HepG2 (cell line): ENCODE results near the gene KRT73. TPM values are rescaled to one million over a fixed set of nuclear protein-coding genes. Genes with fewer than 3 reads are reported as not detected.

Experiments used
- ATAC-seq: fragments of 200-7000 bp; cut with Tn5 transposase; 3 replicates; pipeline ENCODE4 v1.9.1; 2020; ENCODE audit warnings: mild to moderate bottlenecking, moderate library complexity
- BruUV-seq: library from RNA; stranded (reverse); fragments of 400-500 nt; replicated peaks from 2 replicates; lab custom pipeline; 2021; lab: Mats Ljungman, UMichigan
- CTCF ChIA-PET: fragments of 300-600 bp; formaldehyde crosslinking; extraction: SDS; loops from one replicate; lab custom pipeline; 2021; ENCODE audit warnings: low total read pairs, inconsistent platforms, low intra/inter-chr PET ratio; lab: Yijun Ruan, JAX
- POLR2A ChIA-PET: fragments of 350-600 bp; sonication (Branson Sonifier 250); formaldehyde crosslinking; loops from one replicate; lab custom pipeline; 2020; ENCODE audit warnings: antibody characterized with exemption, inconsistent platforms; lab: Yijun Ruan, JAX
- DNase-seq: peaks from one replicate; pipeline ENCODE4 v3.0.0-alpha.2; 2015; ENCODE audit warnings: low spot score
- FAIRE-seq: peaks from 3 replicates; lab custom pipeline; 2011; peaks lifted over from hg19 to GRCh38; lab: Jason Lieb, UNC
- H2AFZ ChIP-seq: one replicate; pipeline ENCODE4 v1.6.1; 2011; ENCODE audit warnings: low read length, inconsistent platforms
- H3K27ac ChIP-seq: fragments of 300-600 bp; 3 replicates; pipeline ENCODE4 v1.8.0; 2011; ENCODE audit warnings: mixed run types, mild to moderate bottlenecking, mixed read lengths, low read length, inconsistent platforms; ENCODE audit not compliant: insufficient read depth; ENCODE audit errors: extremely low read length
- H3K27me3 ChIP-seq, 2 experiments: fragments of 200-600 bp in 1 of 2; 2 replicates in 1 of 2; 3 replicates in 1 of 2; pipeline versions ENCODE4 v1.6.0 to v1.8.0; 2011; ENCODE audit warnings: low read length in 2 of 2, mild to moderate bottlenecking in 2 of 2, moderate library complexity in 2 of 2, inconsistent platforms in 1 of 2; ENCODE audit not compliant: insufficient read depth in 2 of 2, control insufficient read depth in 1 of 2
- H3K36me3 ChIP-seq, 2 experiments: fragments of 200-600 bp in 1 of 2; replicated peaks in 1 of 2; 2 replicates in 1 of 2; 3 replicates in 1 of 2; pipeline versions ENCODE4 v1.5.1 to v1.8.0; 2011; ENCODE audit warnings: low read length in 2 of 2, inconsistent platforms in 1 of 2; ENCODE audit not compliant: insufficient read depth in 2 of 2, control insufficient read depth in 1 of 2
- H3K4me1 ChIP-seq: 2 replicates; pipeline ENCODE4 v1.5.1; 2012; ENCODE audit warnings: low read length, inconsistent platforms; ENCODE audit not compliant: insufficient read depth
- H3K4me2 ChIP-seq: 2 replicates; pipeline ENCODE4 v1.6.0; 2011; ENCODE audit warnings: low read depth, low read length, inconsistent platforms
- H3K4me3 ChIP-seq, 3 experiments: fragments of 200-600 bp in 1 of 3; sonication (generic), shearing (Covaris generic) in 1 of 3; replicated peaks in 1 of 3; 2 replicates each; pipeline ENCODE4 v1.5.1; 2011 to 2016; ENCODE audit warnings: low read length in 3 of 3, inconsistent platforms in 2 of 3, low read depth in 2 of 3, mild to moderate bottlenecking in 2 of 3, control low read depth in 1 of 3, mixed read lengths in 1 of 3; ENCODE audit not compliant: insufficient read depth in 1 of 3
- H3K79me2 ChIP-seq: one replicate; pipeline ENCODE4 v1.6.1; 2011; ENCODE audit warnings: low read length, inconsistent platforms; ENCODE audit not compliant: insufficient read depth
- H3K9ac ChIP-seq: 2 replicates; pipeline ENCODE4 v1.6.0; 2011; ENCODE audit warnings: mild to moderate bottlenecking, low read depth, low read length, inconsistent platforms; ENCODE audit not compliant: insufficient read depth
- H3K9me3 ChIP-seq: 2 replicates; pipeline ENCODE4 v1.5.1; 2012; ENCODE audit warnings: mild to moderate bottlenecking, low read length
- H4K20me1 ChIP-seq: 2 replicates; pipeline ENCODE4 v1.6.0; 2011; ENCODE audit warnings: inconsistent platforms, mild to moderate bottlenecking, low read length, moderate library complexity; ENCODE audit not compliant: insufficient read depth
- CSRNP2 ChIP-seq: sonication (generic); formaldehyde crosslinking; conservative IDR thresholded peaks from 2 replicates; pipeline ENCODE4 v1.8.0; 2022; ENCODE audit warnings: low read depth, missing genetic modification reagents
- DDIT3 ChIP-seq: sonication (generic); formaldehyde crosslinking; IDR thresholded peaks from 2 replicates; pipeline ENCODE4 v1.4.0; 2020; ENCODE audit warnings: mild to moderate bottlenecking, missing genetic modification reagents
- FOXJ3 ChIP-seq: sonication (generic); formaldehyde crosslinking; IDR thresholded peaks from 2 replicates; pipeline ENCODE4 v1.4.0; 2020; ENCODE audit warnings: missing genetic modification reagents, mild to moderate bottlenecking, borderline replicate concordance
- HES4 ChIP-seq: sonication (generic); formaldehyde crosslinking; IDR thresholded peaks from 2 replicates; pipeline ENCODE4 v1.9.0; 2021; ENCODE audit warnings: mild to moderate bottlenecking, missing genetic modification reagents, borderline replicate concordance
- JDP2 ChIP-seq: sonication (generic); formaldehyde crosslinking; IDR thresholded peaks from 2 replicates; pipeline ENCODE4 v1.8.1; 2022; ENCODE audit warnings: missing genetic modification reagents, borderline replicate concordance
- MIER3 ChIP-seq: IDR thresholded peaks from 2 replicates; pipeline ENCODE4 v1.6.1; 2016; ENCODE audit warnings: missing compliant biosample characterization, borderline replicate concordance
- NFE2 ChIP-seq: sonication (generic); formaldehyde crosslinking; IDR thresholded peaks from 2 replicates; pipeline ENCODE4 v1.4.0; 2020; ENCODE audit warnings: missing genetic modification reagents
- NFYB ChIP-seq: sonication (generic); formaldehyde crosslinking; IDR thresholded peaks from 2 replicates; pipeline ENCODE4 v1.4.0; 2020; ENCODE audit warnings: missing genetic modification reagents
- ZBTB37 ChIP-seq: sonication (generic); formaldehyde crosslinking; IDR thresholded peaks from 2 replicates; pipeline ENCODE4 v1.4.0; 2020; ENCODE audit warnings: mild to moderate bottlenecking, missing genetic modification reagents
- ZNF800 ChIP-seq: sonication (generic); formaldehyde crosslinking; IDR thresholded peaks from 2 replicates; pipeline ENCODE4 v1.4.0; 2020; ENCODE audit warnings: missing genetic modification reagents
- WGBS: methylation state at CpG from one replicate; pipeline ENCODE4 v1.1.6; 2017; ENCODE audit warnings: low lambda C conversion rate; 5-methylcytosine and 5-hydroxymethylcytosine counted together
- in situ Hi-C: cut with HindIII; loops from 2 replicates; pipeline ENCODE4 v1.10.0; 2017; ENCODE audit warnings: low pct_unique_long_range_greater_than_20kb; ENCODE audit not compliant: extremely low pct_ligation_motif_present
- intact Hi-C: fragments of 100-400 bp; cut with micrococcal nuclease; formaldehyde crosslinking; loops from one replicate; pipeline ENCODE4 v1.10.0; 2022; ENCODE audit not compliant: unreplicated experiment
- polyA plus RNA-seq, 8 experiments: library from polyadenylated mRNA; depleted of rRNA in 3 of 8; stranded (reverse) in 7 of 8; unstranded in 1 of 8; fragments of >200 nt; fragmentation: Illumina TruSeq in 4 of 8; extraction: Trizol in 4 of 8; gene quantifications; 2 replicates each; pipeline versions ENCODE4 v1.2.1 to v1.2.3, GENCODE V29; 2011 to 2016; ENCODE audit warnings: low read depth in 4 of 8, missing spikeins in 1 of 8, mixed read lengths in 1 of 8; ENCODE audit not compliant: insufficient read depth in 1 of 8
- total RNA-seq, 5 experiments: library from RNA; depleted of rRNA; stranded (reverse); fragments of >200 nt; fragmentation: Illumina TruSeq; extraction: Trizol; gene quantifications; 2 replicates each; pipeline ENCODE4 v1.2.3, GENCODE V29; 2016; ENCODE audit warnings: low read depth in 1 of 5

The KRT73 gene
- total and polyA plus RNA-seq, 2 of the 13 experiments (the other 11 are each of a cell fraction or from before 2014, with no cell fraction given): not detected

GRCh38 chr12:52662093-52662917 is 43.9 kb upstream of the KRT73 start:
- intact Hi-C loops: no loop called here
- Histone ChIP-seq H3K79me2 (no peaks in the 10 kb centered on the region), H3K9me3 (no peaks in the 10 kb centered on the region), H3K9ac (no peak overlapping the region), H3K27me3 (peaks cover 3 to 27% of the 10 kb centered on the region in 2 experiments; a peak in 4 of 5 replicates), H2AFZ (no peak overlapping the region), H4K20me1 (no peaks in the 10 kb centered on the region), H3K4me1 (no peaks in the 10 kb centered on the region), H3K27ac (no peak overlapping the region), H3K36me3 (no peaks in the 10 kb centered on the region), H3K4me2 (no peak overlapping the region), H3K4me3 (no peak overlapping the region)
- DNase-seq: no peak
- POLR2A ChIA-PET: no interaction called here
- BruUV-seq: no TSS peak
- TF ChIP-seq NFYB (no peak), CSRNP2 (CRISPR knock-in tag) (no peak), ZBTB37 (CRISPR knock-in tag) (no peak), ZNF800 (CRISPR knock-in tag) (no peak), HES4 (CRISPR knock-in tag) (no peak), JDP2 (CRISPR knock-in tag) (no peak), MIER3 (CRISPR knock-in tag) (no peak), DDIT3 (CRISPR knock-in tag) (no peak), FOXJ3 (no peak), NFE2 (CRISPR knock-in tag) (no peak)
- WGBS: 23% methylated on average over 10 of the region's 10 CpGs
- in situ Hi-C loops: no loop called here
- FAIRE-seq: no peak
- CTCF ChIA-PET: no interaction called here
- no peak for ATAC-seq
